Measurements from ENCODE around the gene ESYT3.
A peak's percentile ranks its signal among the peaks of the same experiment; 100 is the strongest.

ESYT3 gene

DNA sequence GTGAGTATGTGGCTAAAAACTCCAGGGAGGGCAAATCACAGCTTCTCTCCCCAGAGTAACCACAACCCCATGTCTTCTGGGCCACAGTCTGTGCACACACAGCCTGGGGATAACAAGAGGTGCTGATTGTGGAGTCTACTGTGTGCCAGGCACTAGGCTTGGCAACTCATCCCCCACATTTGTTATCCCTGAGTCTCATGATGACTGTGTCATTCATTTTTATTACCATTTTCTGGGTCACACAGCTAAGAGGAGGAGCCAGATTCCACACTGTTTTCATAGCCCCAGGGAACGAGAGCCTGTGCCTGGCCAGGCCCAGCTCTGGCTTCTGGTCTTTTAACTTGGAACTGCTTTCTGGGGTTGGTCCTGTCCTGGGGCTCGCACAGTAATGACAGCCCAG, 34.5 kb downstream of the ESYT3 start:
- TF ChIP-seq ZNF335 (tag by site-specific recombination; conservative IDR thresholded peaks at IDR 0.05), result peak; percentile 49; the same call in 1 of the 2 replicates
- TF ChIP-seq ZNF560 (tag by site-specific recombination; IDR thresholded peaks at IDR 0.05; ENCODE audit: borderline replicate concordance), result no peak
- POLR2A ChIA-PET, result no interaction called here
- Histone ChIP-seq H3K4me3 (ENCODE audit: low read depth, low read length) (no peak overlapping the region), H3K27ac (ENCODE audit: extremely low read depth, low read depth, low read length) (no peak overlapping the region), H3K9me3 (ENCODE audit: control insufficient read depth, insufficient read depth, low read depth, low read length) (no peaks in the 10 kb centered on the region), H3K4me1 (ENCODE audit: control insufficient read depth, insufficient read depth, low read length) (no peaks in the 10 kb centered on the region), H3K36me3 (ENCODE audit: control insufficient read depth in 2 of 2, insufficient read depth in 1 of 2, low read length in 2 of 2) (no peaks in the 10 kb centered on the region)
- CTCF ChIA-PET, result interaction anchor here (1.3 kb wide), 1 partner anchor 10 kb away, joined by 9 read pairs; no protein-coding TSS in a partner anchor

DNA sequence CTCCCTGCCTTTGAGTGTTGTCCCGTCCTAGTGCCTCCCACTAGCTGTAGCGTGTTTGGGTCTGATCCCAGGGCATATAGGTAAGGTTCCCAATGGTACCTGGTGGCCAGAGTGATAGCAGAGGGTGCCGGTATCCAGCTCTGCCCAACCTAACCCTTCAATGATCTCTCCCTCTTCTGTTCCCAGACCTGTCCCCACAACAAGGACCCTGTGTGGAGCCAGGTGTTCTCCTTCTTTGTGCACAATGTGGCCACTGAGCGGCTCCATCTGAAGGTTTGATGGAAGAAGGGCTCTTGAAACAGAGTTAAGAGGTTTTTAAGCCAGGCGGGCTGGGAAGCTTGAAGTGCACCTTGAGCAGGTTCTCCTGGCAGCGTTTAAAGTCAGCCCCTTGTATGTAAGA, 35.5 kb downstream of the ESYT3 start:
- POLR2A ChIA-PET, result no interaction called here
- CTCF ChIA-PET, result interaction anchor here (2.1 kb wide), 1 partner anchor 9 kb away, joined by 8 read pairs; no protein-coding TSS in a partner anchor
- no peaks in the 10 kb centered on the region for H3K9me3 ChIP-seq (ENCODE audit: control insufficient read depth, insufficient read depth, low read depth, low read length)

DNA sequence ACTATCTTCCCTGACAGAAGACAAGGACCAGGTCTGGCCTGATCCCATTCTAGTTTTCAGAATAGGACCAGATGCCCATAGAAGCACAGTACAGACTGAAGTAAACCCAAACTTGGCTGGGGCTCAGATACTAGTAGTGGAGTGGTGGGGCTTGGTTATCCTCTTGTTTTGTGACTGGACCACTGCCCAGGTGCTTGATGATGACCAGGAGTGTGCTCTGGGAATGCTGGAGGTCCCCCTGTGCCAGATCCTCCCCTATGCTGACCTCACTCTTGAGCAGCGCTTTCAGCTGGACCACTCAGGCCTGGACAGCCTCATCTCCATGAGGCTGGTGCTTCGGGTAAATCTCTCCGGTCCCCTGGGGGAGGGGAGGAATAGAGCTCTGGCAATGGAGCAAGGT, 36.3 kb downstream of the ESYT3 start:
- TF ChIP-seq OVOL3 (tag by site-specific recombination; IDR thresholded peaks at IDR 0.05) (no peak), ZNF214 (tag by site-specific recombination; IDR thresholded peaks at IDR 0.05; ENCODE audit: borderline replicate concordance) (no peak), ZNF707 (tag by site-specific recombination; IDR thresholded peaks at IDR 0.05) (no peak), ZNF791 (tag by site-specific recombination; IDR thresholded peaks at IDR 0.05) (no peak), ZNF530 (tag by site-specific recombination; IDR thresholded peaks at IDR 0.05; ENCODE audit: low read depth) (no peak), GFI1B (tag by site-specific recombination; IDR thresholded peaks at IDR 0.05) (no peak), ZNF391 (tag by site-specific recombination; IDR thresholded peaks at IDR 0.05; ENCODE audit: borderline replicate concordance, low read depth) (no peak), ZFP37 (tag by site-specific recombination; IDR thresholded peaks at IDR 0.05) (no peak), ZNF747 (tag by site-specific recombination; IDR thresholded peaks at IDR 0.05) (no peak)
- TF ChIP-seq, protein P1, sequence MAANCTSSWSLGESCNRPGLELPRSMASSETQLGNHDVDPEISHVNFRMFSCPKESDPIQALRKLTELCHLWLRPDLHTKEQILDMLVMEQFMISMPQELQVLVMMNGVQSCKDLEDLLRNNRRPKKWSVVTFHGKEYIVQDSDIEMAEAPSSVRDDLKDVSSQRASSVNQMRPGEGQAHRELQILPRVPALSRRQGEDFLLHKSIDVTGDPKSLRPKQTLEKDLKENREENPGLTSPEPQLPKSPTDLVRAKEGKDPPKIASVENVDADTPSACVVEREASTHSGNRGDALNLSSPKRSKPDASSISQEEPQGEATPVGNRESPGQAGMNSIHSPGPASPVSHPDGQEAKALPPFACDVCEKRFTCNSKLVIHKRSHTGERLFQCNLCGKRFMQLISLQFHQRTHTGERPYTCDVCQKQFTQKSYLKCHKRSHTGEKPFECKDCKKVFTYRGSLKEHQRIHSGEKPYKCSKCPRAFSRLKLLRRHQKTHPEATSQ (tag by site-specific recombination; IDR thresholded peaks at IDR 0.05), result no peak
- TF ChIP-seq, protein P2, sequence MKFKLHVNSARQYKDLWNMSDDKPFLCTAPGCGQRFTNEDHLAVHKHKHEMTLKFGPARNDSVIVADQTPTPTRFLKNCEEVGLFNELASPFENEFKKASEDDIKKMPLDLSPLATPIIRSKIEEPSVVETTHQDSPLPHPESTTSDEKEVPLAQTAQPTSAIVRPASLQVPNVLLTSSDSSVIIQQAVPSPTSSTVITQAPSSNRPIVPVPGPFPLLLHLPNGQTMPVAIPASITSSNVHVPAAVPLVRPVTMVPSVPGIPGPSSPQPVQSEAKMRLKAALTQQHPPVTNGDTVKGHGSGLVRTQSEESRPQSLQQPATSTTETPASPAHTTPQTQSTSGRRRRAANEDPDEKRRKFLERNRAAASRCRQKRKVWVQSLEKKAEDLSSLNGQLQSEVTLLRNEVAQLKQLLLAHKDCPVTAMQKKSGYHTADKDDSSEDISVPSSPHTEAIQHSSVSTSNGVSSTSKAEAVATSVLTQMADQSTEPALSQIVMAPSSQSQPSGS (tag by site-specific recombination; IDR thresholded peaks at IDR 0.05; ENCODE audit: low read depth), result no peak
- TF ChIP-seq, protein P3, sequence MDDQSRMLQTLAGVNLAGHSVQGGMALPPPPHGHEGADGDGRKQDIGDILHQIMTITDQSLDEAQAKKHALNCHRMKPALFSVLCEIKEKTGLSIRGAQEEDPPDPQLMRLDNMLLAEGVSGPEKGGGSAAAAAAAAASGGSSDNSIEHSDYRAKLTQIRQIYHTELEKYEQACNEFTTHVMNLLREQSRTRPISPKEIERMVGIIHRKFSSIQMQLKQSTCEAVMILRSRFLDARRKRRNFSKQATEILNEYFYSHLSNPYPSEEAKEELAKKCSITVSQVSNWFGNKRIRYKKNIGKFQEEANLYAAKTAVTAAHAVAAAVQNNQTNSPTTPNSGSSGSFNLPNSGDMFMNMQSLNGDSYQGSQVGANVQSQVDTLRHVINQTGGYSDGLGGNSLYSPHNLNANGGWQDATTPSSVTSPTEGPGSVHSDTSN (CRISPR knock-in tag; IDR thresholded peaks at IDR 0.05), result no peak
- TF ChIP-seq, protein P4, sequence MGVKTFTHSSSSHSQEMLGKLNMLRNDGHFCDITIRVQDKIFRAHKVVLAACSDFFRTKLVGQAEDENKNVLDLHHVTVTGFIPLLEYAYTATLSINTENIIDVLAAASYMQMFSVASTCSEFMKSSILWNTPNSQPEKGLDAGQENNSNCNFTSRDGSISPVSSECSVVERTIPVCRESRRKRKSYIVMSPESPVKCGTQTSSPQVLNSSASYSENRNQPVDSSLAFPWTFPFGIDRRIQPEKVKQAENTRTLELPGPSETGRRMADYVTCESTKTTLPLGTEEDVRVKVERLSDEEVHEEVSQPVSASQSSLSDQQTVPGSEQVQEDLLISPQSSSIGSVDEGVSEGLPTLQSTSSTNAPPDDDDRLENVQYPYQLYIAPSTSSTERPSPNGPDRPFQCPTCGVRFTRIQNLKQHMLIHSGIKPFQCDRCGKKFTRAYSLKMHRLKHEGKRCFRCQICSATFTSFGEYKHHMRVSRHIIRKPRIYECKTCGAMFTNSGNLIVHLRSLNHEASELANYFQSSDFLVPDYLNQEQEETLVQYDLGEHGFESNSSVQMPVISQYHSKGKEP (tag by site-specific recombination; IDR thresholded peaks at IDR 0.05), result no peak
- H3K4me1 ChIP-seq (ENCODE audit: control insufficient read depth, insufficient read depth, low read length), result no peaks in the 10 kb centered on the region
- CTCF ChIA-PET, result interaction anchor here (2.1 kb wide), 1 partner anchor 8 kb away, joined by 8 read pairs; no protein-coding TSS in a partner anchor
- H3K27ac ChIP-seq (ENCODE audit: extremely low read depth, low read depth, low read length), result no peak overlapping the region
- H3K4me3 ChIP-seq (ENCODE audit: low read depth, low read length), result no peak overlapping the region
- H3K36me3 ChIP-seq (ENCODE audit: control insufficient read depth in 2 of 2, insufficient read depth in 1 of 2, low read length in 2 of 2), result no peaks in the 10 kb centered on the region
- POLR2A ChIA-PET, result no interaction called here
- H3K9me3 ChIP-seq (ENCODE audit: control insufficient read depth, insufficient read depth, low read depth, low read length), result no peaks in the 10 kb centered on the region

More for the DNA sequence above, 35.5 kb downstream of the ESYT3 start:
- TF ChIP-seq ZNF677 (tag by site-specific recombination; IDR thresholded peaks at IDR 0.05), result no peak
- no peak for TF ChIP-seq ZNF626 (tag by site-specific recombination; IDR thresholded peaks at IDR 0.05)
- no peak for TF ChIP-seq ZNF184 (tag by site-specific recombination; IDR thresholded peaks at IDR 0.05)
- no peak for TF ChIP-seq ZNF837 (tag by site-specific recombination; IDR thresholded peaks at IDR 0.05)
- TF ChIP-seq, protein P5, sequence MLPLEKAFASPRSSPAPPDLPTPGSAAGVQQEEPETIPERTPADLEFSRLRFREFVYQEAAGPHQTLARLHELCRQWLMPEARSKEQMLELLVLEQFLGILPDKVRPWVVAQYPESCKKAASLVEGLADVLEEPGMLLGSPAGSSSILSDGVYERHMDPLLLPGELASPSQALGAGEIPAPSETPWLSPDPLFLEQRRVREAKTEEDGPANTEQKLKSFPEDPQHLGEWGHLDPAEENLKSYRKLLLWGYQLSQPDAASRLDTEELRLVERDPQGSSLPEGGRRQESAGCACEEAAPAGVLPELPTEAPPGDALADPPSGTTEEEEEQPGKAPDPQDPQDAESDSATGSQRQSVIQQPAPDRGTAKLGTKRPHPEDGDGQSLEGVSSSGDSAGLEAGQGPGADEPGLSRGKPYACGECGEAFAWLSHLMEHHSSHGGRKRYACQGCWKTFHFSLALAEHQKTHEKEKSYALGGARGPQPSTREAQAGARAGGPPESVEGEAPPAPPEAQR (tag by site-specific recombination; IDR thresholded peaks at IDR 0.05), result no peak
- TF ChIP-seq ZFP41 (tag by site-specific recombination; IDR thresholded peaks at IDR 0.05; ENCODE audit: borderline replicate concordance), result no peak
- no peak for TF ChIP-seq OSR2 (tag by site-specific recombination; IDR thresholded peaks at IDR 0.05)
- no peak for TF ChIP-seq ZNF169 (tag by site-specific recombination; IDR thresholded peaks at IDR 0.05)
- TF ChIP-seq ZNF701 (tag by site-specific recombination; IDR thresholded peaks at IDR 0.05), result no peak
- TF ChIP-seq ZXDB (tag by site-specific recombination; IDR thresholded peaks at IDR 0.05), result no peak
- no peak for TF ChIP-seq MYNN (tag by site-specific recombination; IDR thresholded peaks at IDR 0.05; ENCODE audit: borderline replicate concordance)
- TF ChIP-seq ZFP69B (tag by site-specific recombination; IDR thresholded peaks at IDR 0.05), result no peak
- TF ChIP-seq ZNF433 (tag by site-specific recombination; IDR thresholded peaks at IDR 0.05; ENCODE audit: low read depth), result no peak
- TF ChIP-seq REPIN1 (tag by site-specific recombination; IDR thresholded peaks at IDR 0.05; ENCODE audit: low read depth), result no peak
- TF ChIP-seq ZFHX2 (tag by site-specific recombination; conservative IDR thresholded peaks at IDR 0.05), result no peak
- no peak for TF ChIP-seq FEZF1 (tag by site-specific recombination; IDR thresholded peaks at IDR 0.05)
- TF ChIP-seq ZNF223 (tag by site-specific recombination; IDR thresholded peaks at IDR 0.05), result no peak
- no peak for TF ChIP-seq ZNF610 (tag by site-specific recombination; IDR thresholded peaks at IDR 0.05; ENCODE audit: borderline replicate concordance)
- no peak for TF ChIP-seq ZNF558 (tag by site-specific recombination; IDR thresholded peaks at IDR 0.05)
- TF ChIP-seq GLI2 (tag by site-specific recombination; IDR thresholded peaks at IDR 0.05; ENCODE audit: borderline replicate concordance, low read depth), result no peak
- Histone ChIP-seq H3K4me1 (ENCODE audit: control insufficient read depth, insufficient read depth, low read length) (no peaks in the 10 kb centered on the region), H3K27ac (ENCODE audit: extremely low read depth, low read depth, low read length) (no peak overlapping the region), H3K36me3 (ENCODE audit: control insufficient read depth in 2 of 2, insufficient read depth in 1 of 2, low read length in 2 of 2) (no peaks in the 10 kb centered on the region), H3K4me3 (ENCODE audit: low read depth, low read length) (no peak overlapping the region)
